NB4 (cell line): ENCODE measurements around the gene AQP7.

Experiments
- CTCF ChIP-seq: IDR thresholded peaks from one replicate; pipeline ENCODE4 v1.5.1; 2012; ENCODE audit warnings: low read depth, low read length
- MAX ChIP-seq: IDR thresholded peaks from 2 replicates; pipeline ENCODE4 v1.6.1; 2011; ENCODE audit warnings: low read depth, low read length
- MYC ChIP-seq: IDR thresholded peaks from 2 replicates; pipeline ENCODE4 v1.6.1; 2011; ENCODE audit warnings: low read depth, low read length
- POLR2A ChIP-seq: IDR thresholded peaks from 2 replicates; pipeline ENCODE4 v1.6.1; 2011; ENCODE audit warnings: mild to moderate bottlenecking; ENCODE audit not compliant: insufficient read length; ENCODE audit errors: extremely low read depth

GRCh38 chr9:33438926-33439680, 36.7 kb upstream of the AQP7 start:
- no peak for TF ChIP-seq CTCF
- no peak for TF ChIP-seq MYC
- TF ChIP-seq POLR2A, result no peak
- no peak for TF ChIP-seq MAX
